Left ventricle myocardium inferior (tissue), 1 donor: ENCODE data around the gene OLFML2A. TPM values are rescaled to one million over a fixed set of nuclear protein-coding genes. Genes with fewer than 3 reads are reported as not detected.

Experiments
- DNase-seq: peaks from one replicate; pipeline ENCODE4 v3.0.0-alpha.2; 2020
- H3K27ac ChIP-seq: fragments of 200-600 bp; replicated peaks from 2 replicates; pipeline ENCODE4 v1.8.0; 2021
- H3K27me3 ChIP-seq: fragments of 200-600 bp; 2 replicates; pipeline ENCODE4 v1.8.0; 2021; ENCODE audit warnings: low read depth
- H3K36me3 ChIP-seq: fragments of 200-600 bp; 2 replicates; pipeline ENCODE4 v1.8.0; 2021
- H3K4me1 ChIP-seq: fragments of 200-600 bp; 2 replicates; pipeline ENCODE4 v1.8.0; 2021
- H3K4me3 ChIP-seq: fragments of 200-600 bp; 2 replicates; pipeline ENCODE4 v1.8.0; 2021; ENCODE audit warnings: mild to moderate bottlenecking, moderate library complexity
- H3K9me3 ChIP-seq: fragments of 200-600 bp; replicated peaks from 2 replicates; pipeline ENCODE4 v1.8.0; 2021
- intact Hi-C: fragments of 100-400 bp; cut with micrococcal nuclease; formaldehyde crosslinking; loops from one replicate; pipeline ENCODE4 v1.11.0; 2022
- total RNA-seq: library from RNA; stranded (reverse); fragmentation: NEBNext Ultra II Directional; extraction: Animal tissue kit (Norgen Biotek cat#: 25700); gene quantifications from one replicate; pipeline ENCODE4 v1.2.1, GENCODE V29; 2021
- TF ChIP-seq, protein P1 (sequence below): fragments of 200-600 bp; IDR thresholded peaks from 2 replicates; pipeline ENCODE4 v1.8.0; 2021; ENCODE audit warnings: antibody characterized with exemption, mild to moderate bottlenecking, borderline replicate concordance
- donor health status: DM: no; HTN: yes; CAD: no; lungs with severe emphysema.

The OLFML2A gene
- total RNA-seq, 1 donor from 2014 or later = 41.1 TPM

DNA sequence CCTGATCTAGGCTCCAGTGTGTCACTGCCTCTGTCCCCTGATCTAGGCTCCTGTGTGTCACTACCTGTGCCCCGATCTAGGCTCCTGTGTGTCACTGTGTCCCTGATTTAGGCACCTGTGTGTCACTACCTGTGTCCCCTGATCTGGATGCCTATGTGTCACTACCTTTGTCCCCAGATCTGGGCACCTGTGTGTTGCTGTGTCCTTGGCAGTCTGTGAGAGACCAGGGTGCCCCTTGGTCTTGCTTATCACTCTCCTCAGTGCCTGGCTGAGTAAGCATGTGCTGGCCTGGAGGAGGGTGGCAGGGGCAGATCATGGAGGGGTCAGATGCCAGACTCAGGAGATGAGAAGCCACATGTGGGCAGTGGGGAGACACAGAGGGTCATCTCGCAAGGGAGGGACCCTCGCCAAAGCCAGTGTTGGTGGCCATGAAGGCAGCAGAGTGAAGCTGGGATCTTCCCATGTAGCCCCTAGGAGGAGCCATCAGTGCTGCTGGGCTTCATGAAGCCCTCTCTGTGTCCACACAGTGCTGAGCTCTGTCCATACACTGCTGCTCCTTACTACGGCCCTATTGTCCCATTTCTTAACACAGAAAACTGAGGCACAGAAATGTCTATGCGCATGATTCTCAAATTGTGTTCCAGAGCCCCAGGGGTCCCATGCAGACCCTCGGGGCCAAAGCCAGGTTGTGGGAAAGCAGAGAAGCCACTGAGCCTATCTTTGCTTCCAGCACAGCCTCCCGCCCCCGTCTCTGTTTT lies 15.5 kb downstream of the OLFML2A start:
- intact Hi-C loops = no loop called here
- Histone ChIP-seq H3K27me3 (no peaks in the 10 kb centered on the region), H3K36me3 (peaks cover 14% of the 10 kb centered on the region), H3K9me3 (no peaks in the 10 kb centered on the region), H3K4me1 (peaks cover 52% of the 10 kb centered on the region), H3K27ac (peak overlapping the region; percentile 80), H3K4me3 (no peak overlapping the region)
- TF ChIP-seq, protein P1, sequence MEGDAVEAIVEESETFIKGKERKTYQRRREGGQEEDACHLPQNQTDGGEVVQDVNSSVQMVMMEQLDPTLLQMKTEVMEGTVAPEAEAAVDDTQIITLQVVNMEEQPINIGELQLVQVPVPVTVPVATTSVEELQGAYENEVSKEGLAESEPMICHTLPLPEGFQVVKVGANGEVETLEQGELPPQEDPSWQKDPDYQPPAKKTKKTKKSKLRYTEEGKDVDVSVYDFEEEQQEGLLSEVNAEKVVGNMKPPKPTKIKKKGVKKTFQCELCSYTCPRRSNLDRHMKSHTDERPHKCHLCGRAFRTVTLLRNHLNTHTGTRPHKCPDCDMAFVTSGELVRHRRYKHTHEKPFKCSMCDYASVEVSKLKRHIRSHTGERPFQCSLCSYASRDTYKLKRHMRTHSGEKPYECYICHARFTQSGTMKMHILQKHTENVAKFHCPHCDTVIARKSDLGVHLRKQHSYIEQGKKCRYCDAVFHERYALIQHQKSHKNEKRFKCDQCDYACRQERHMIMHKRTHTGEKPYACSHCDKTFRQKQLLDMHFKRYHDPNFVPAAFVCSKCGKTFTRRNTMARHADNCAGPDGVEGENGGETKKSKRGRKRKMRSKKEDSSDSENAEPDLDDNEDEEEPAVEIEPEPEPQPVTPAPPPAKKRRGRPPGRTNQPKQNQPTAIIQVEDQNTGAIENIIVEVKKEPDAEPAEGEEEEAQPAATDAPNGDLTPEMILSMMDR = no peak
- DNase-seq = no peak

DNA sequence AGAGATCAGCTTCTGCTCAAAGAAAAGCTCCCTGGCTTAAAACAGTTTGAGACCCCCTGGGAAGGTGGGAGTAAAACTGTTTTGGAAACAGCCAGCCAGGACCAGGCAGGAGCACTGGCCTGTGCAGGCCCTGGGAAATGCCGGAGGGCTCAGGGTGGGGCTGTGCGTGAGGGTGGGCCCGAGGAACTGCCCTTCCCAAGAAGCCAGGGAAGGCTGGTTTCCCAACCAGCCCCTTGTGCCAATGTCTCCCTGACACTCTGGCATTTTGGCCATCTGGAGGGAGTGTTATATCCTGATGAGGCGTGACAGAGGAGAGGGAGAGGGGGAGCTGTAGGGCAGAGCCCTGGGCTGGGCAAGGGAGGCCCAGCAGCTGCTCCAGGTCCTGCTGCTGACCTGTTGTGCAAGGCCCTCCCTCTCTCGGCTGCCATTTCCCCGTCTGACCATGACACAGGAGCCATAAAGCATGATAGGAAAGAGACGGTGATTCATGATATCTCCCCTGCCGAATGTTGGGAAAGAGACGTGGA lies 16.1 kb downstream of the OLFML2A start:
- Histone ChIP-seq H3K27ac (peak overlapping the region; percentile 80), H3K4me3 (no peak overlapping the region), H3K36me3 (peaks cover 8% of the 10 kb centered on the region), H3K4me1 (peaks cover 58% of the 10 kb centered on the region), H3K9me3 (no peaks in the 10 kb centered on the region), H3K27me3 (no peaks in the 10 kb centered on the region)
- DNase-seq = no peak
- intact Hi-C loops = no loop called here
- TF ChIP-seq, protein P1 = no peak

DNA sequence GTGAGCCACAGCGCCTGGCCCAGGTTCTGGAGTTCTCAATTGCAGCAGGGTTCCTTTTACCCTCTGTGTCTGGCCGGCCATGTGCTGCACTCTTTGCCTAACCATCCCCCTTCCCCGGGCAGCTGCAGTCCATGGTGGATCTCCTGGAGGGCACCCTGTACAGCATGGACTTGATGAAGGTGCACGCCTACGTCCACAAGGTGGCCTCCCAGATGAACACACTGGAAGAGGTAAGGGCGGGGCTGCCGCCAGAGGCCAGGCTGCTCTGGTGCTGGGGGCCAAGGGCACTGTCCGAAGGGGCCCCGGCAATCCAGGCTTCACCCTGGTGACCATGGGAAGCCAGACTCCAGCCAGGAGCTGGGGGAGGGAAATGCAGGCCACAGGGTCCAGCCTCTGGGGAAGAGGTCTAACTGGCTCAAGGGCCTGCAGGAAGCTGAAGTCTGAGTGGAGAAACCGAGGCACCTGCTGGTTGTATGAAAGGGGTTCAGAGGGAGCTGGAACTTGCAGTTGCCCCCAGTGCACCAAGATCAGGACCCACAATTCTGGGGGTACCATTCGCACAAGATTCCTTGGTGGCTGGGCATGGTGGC lies 18.1 kb downstream of the OLFML2A start:
- DNase-seq = no peak
- no peaks in the 10 kb centered on the region for H3K9me3 ChIP-seq
- H3K36me3 ChIP-seq = no peaks in the 10 kb centered on the region
- intact Hi-C loops = no loop called here
- H3K27ac ChIP-seq = peak overlapping the region; percentile 80
- no peaks in the 10 kb centered on the region for H3K27me3 ChIP-seq
- peaks cover 73% of the 10 kb centered on the region for H3K4me1 ChIP-seq
- TF ChIP-seq, protein P1 = peak; percentile 40
- no peak overlapping the region for H3K4me3 ChIP-seq

DNA sequence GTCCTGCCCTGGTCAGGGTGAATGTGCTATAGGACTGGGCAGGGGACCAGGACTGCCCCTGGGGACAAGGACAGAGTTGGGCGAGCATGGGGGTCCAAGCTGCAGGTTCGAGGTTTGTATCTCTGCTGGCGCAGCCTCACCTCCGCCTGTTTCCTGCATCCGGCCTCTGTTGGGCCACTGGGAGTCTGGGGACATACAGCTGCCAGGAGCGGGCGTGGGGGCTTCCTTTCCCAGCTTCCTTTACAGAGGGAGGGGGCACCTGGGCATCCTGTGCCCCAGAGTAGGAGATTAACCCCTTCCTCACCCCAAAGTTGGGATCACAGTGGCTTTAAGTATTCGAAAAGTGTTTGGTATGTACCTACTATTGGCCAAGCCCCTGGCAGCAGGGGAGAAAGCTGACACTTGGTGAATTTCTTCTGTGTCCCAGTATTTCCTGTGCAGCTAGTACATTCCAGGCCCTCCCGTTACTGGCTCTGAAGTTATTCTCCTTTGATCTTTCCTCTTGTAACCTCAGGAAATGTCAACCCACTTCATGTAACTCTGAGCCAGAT lies 19.0 kb downstream of the OLFML2A start:
- peak; percentile 48 for DNase-seq
- no peaks in the 10 kb centered on the region for H3K27me3 ChIP-seq
- no peaks in the 10 kb centered on the region for H3K9me3 ChIP-seq
- H3K27ac ChIP-seq = peak overlapping the region; percentile 80
- intact Hi-C loops = no loop called here
- TF ChIP-seq, protein P1 = no peak
- no peaks in the 10 kb centered on the region for H3K36me3 ChIP-seq
- no peak overlapping the region for H3K4me3 ChIP-seq
- peaks cover 83% of the 10 kb centered on the region for H3K4me1 ChIP-seq

DNA sequence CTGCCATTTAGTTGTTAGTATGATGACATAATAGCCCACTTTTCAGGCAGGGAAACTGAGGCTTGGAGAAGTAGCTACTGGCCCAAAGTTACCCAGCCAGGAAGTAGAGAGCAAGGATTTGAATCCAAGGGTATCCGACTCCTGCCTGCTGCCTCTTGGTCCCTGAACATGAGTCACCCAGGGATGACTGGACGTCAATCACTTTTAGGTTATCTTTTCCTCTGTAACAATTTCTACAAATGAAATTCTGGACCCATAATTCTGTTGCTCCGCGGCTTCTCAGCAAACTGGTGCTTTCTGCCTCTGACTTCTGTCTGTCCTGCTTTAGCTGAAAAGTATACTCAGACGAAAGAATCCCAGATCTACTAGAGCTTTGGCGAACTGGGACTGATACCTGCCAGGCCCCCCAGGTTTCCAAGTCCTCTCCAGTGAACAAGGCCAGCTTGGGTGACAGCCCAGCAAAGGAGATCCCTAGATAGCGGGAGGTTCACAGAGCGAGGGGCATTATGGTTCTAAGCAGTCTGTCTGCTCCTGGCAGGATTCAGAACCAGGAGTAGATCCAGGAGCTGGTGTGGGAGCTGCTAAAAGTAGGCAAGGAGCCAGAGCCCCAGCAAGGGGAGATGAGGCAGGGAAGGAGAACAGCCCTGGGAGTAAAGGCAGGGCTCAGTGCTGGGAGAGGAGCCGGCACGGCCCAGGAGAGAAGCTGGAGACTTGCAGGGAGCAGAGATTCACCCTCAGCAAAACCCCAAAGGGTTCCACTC lies 20.6 kb downstream of the OLFML2A start:
- Histone ChIP-seq H3K36me3 (no peaks in the 10 kb centered on the region), H3K4me3 (no peak overlapping the region), H3K9me3 (no peaks in the 10 kb centered on the region), H3K27ac (peak overlapping the region; percentile 80), H3K4me1 (peaks cover 96% of the 10 kb centered on the region), H3K27me3 (no peaks in the 10 kb centered on the region)
- intact Hi-C loops = no loop called here
- peak; percentile 37 for DNase-seq
- TF ChIP-seq, protein P1 = no peak
